Right forelimb (tissue), 1 donor: ENCODE data around the gene ASAP2.

Experiments
- DNase-seq: peaks from one replicate; pipeline ENCODE4 v3.0.0-alpha.2; 2018

ASAP2 gene

DNA sequence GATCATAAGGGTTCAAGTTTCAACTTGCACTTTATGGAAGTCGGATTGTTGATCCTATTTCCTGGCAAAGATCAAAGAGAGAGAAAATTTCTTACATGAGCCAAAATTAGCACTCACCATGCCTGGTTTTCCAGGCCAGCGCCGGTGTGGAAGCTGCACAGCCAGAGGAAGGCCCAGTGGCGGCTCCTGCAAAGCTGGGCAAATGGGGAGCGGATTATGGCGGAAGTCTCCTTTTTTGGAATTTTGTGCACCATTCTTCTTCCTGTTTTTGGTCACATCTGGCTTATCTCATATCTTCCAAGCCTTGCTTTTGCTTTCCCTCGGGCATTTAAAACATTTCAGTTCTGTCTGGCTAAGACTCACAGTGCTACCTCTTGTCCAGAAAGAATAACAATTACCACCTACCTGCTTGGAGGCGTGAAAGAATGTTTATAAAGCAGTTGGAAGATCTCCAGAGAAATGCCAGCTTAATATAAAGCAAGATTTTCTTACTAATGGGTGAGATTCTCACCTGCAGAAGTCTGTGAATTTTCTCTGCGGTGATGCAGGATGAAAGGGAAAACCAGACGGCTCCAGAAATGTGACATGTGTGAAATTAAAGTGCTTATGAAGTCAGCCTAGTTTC is 94.3 kb downstream of the ASAP2 start:
- DNase-seq, result no peak

GRCh38 chr2:9302755-9303154 is 96.1 kb downstream of the ASAP2 start:
- DNase-seq, result no peak

DNA sequence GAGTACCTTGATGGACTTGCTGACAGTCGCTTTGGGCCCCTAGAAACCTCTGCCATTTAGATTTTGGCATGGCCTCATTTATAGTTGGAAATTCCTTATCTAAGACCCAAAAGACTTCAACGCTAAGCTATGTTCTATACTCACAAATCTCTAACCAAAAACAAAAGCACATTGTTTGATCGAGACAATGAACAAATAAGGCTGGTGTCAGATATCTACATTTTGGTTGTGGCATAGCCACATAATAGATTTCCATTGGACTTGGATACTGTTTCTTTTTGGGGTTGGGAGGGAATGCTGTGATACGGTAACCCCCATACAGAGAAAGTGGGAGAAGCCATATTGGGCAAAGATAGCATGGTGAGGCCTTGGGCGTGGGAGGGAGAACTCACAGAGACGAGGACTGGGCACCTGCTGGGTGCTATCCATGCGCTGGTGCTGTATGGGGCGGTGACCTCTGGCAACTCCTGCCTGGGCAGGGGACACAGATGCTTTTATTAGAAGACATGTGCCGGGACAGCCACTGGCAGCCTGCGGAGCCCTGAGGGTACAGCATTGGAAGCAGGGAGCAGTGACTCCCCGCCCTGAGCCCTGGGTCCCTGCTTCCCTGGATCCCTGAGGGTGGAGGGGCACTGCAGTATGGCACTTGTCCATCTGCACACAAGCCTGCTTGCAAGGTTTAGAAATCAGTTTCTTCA is 97.1 kb downstream of the ASAP2 start:
- DNase-seq, result no peak

DNA sequence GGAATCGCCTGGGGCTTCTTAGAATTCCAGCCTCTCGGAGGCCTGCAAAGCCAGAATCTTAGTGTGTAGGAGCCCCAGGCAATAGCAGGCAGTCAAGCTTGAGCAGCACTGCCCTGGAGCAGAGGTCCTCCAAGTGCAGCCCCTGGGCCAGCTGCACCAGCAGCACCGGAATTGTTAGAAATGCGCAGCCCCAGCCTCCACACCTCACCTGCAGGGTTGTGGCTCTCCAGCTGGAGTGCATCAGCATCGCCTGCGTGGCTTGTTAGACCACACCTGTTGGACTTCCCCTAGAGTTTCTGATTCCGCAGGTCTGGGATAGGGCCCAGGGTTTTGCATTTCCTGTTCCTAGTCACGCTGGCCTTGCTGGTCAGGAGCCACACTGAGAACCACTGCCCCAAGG is 100.3 kb downstream of the ASAP2 start:
- DNase-seq, result no peak

- DNase-seq, result no peak
Measured at GRCh38 chr2:9307535-9307934, 100.9 kb downstream of the ASAP2 start.

- no peak for DNase-seq
Measured at GRCh38 chr2:9308186-9308955, 101.8 kb downstream of the ASAP2 start.

DNA sequence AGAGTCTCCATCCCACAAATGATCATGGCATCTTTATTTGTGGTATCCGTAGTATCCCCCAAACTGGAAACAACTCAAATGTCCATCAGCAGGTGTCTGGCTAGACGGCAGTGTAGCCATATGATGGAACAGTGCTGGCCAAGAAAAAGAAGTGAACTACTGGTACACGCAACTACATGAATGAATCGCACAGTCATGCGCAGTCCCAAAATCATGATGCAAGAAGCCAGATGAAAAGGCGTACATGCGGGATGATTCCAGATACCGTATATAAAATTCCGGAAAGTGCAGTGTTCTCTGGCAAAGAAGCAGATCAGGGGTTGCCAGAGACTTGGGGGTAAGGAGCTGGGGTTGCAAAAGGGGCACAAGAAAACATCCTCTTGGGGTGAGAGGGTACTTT is 102.5 kb downstream of the ASAP2 start:
- no peak for DNase-seq

- no peak for DNase-seq
Measured at GRCh38 chr2:9310377-9310776, 103.8 kb downstream of the ASAP2 start.

DNA sequence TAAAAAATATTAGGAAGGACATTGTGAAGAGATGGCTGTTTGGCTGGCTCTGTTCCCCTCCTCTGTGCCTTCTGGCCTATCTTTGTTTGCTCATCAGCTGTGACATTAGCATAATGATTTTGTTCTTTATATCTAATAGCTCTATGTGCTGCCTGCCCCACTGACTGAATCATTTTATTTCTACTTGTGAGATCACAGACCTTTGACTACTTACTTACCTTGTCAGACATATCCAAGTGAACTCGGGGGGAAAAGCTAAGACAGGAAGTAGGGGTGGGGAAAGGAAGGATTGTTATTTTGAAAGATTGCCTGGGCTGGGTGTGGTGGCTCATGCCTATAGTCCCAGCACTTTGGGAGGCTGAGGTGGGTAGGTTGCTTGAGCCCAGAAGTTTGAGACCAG is 104.2 kb downstream of the ASAP2 start:
- no peak for DNase-seq

GRCh38 chr2:9311488-9311887 is 104.9 kb downstream of the ASAP2 start:
- DNase-seq, result peak; percentile 73

- DNase-seq, result no peak
Measured at GRCh38 chr2:9312591-9312990, 106.0 kb downstream of the ASAP2 start.

- DNase-seq, result no peak
Measured at GRCh38 chr2:9313443-9313842, 106.8 kb downstream of the ASAP2 start.

DNA sequence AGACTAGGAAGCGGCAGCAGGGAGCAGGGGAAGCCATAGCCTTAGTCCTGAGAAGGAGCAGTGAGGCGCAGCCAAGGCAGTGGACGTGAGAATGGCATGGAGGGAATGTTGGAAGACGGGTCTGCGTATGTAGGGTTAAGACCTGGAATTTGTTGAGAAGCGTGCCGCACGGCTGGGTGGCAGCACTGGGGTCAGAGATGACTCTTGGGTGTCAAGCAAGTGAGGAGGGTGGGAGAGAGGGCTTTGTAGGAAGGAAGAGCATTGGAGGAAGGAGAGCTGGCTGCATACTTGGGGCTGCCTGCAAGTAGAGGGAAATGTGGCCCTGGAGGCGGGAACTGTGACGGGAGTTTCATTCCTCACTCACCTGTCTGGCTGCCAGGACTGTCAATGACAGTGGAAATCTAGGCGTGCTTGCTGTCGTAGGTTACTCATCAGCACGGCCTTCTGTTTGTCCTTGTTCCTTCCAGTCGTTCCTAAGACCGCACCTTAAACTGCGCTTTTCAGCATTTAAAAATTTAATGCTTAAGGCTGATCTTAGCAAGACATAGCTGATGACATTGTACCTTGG is 108.8 kb downstream of the ASAP2 start:
- DNase-seq, result no peak

- DNase-seq, result no peak
Measured at GRCh38 chr2:9317559-9317958, 110.9 kb downstream of the ASAP2 start.

DNA sequence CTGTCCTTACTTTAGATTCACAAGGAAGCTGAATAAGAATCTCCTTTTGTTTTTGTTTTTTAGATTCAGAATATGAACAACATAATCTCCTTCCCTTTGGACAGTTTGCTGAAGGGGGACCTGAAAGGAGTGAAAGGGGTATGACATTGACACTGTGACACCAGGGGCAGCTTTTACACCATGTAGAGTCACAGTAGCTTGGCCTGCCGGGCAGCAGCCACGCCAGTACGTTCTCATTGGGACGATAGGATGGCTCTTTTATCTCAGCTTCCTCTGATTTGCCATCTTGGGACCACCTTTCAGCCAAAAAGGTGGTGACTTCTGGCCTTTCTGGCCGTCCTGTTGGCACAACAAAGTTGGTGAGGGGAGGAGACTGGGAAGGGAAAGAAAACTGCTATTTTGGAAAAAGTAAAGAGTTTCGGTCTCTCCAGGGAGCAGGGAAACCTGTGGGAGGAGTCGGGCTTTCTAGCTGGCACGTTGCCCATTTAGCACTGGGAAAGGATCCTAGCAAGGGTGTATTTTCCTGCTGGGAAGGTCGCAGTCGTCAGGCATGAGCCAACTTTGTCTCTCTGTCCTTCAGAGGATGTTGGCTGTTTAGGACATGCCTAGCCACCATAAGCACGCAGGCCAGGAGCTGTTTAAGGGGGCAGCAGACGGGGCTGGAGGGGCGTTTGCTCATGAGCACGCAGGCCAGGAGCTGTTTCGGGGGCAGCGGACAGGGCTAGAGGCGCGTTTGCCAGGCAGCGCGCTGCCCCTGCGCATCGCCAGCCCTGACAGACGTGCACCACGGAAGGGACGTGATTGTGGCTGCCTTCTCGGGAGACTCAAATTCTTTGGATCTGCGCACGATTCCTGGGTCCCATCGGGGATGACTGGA is 112.1 kb downstream of the ASAP2 start:
- DNase-seq, result peak; percentile 50

- DNase-seq, result no peak
Measured at GRCh38 chr2:9319338-9319715, 112.7 kb downstream of the ASAP2 start.

- DNase-seq, result no peak
Measured at GRCh38 chr2:9322576-9322975, 116.0 kb downstream of the ASAP2 start.

DNA sequence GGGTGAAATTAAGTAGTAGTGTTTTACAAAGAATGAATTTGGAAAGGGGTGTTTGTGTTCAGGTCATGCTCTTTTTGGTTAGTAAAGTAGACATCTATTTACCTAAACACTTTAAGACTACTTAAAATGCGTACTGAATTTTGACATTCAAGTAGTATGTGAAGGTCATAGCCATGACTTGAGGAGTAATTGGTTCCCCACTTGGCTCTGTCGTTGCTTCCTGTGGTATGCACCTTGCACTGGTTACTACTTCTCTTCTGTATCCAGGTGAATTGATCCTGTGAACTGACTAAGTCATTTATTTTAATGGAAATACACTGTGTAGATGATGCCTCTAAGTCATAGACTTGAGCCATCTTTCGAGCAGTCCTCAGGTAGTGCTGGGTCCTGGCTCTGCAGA is 118.8 kb downstream of the ASAP2 start:
- no peak for DNase-seq

- no peak for DNase-seq
Measured at GRCh38 chr2:9326975-9327374, 120.4 kb downstream of the ASAP2 start.

DNA sequence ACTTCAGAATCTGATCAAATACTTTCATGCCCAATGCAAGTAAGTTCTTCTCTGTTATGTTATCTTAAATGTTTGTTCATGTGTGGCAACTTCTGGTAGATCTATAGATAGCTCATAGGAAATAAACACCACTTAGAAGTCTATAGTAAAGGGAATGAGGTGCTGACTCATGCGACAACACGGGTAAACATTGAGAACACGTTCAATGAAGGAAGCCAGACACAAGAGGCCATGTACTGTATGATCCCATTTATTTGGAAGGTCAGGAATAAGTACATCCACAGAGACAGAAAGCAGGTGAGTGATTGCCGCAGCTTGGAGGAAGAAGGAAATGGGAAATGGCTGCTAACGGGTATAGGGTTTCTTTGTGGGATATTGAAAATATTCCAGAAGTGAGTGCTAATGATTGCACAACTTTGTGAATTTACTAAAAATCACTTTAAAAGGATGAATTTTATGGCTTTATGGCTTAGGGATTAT is 121.3 kb downstream of the ASAP2 start:
- no peak for DNase-seq

DNA sequence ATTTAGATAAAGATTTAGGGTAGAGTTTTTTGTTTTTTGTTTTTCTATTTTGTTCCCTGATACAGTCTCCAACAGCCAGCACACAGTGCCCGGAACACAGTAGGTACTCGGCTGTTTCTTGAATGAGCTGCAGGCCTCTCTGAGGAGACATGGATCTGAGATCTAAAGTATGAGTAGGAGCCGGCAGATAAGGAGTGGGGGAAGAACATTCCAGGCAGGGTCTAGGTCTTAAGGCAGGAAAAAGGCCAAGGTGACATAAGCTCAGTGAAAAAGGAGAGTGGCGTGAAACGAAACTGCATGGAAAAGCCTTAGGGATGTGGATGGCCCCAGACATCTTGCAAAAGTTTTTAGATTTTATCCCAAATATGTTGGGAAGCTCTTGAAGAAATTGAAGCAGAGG is 122.3 kb downstream of the ASAP2 start:
- DNase-seq, result no peak

DNA sequence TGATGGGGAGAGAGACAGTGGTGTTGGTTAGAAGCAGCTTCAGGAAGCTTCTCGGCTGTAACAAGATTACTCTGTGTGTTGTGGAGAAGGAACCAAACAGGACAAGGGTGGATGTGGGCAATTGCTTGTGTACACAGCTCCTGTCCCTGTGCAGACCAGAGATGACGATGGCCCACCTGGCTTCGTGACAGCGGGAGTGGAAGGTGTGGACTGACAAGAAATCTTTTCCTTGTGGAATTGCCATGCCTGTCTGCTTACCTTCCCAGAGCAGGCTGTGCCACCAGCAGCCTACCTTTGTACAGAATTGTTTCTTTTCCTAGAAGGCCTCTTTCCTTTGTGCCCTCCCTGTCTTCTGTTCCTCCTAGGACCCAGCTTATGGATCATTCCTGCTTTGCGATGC is 122.9 kb downstream of the ASAP2 start:
- no peak for DNase-seq
